Measurements from ENCODE around the gene GPR85. TPM values are rescaled to one million over a fixed set of nuclear protein-coding genes. Genes with fewer than 3 reads are reported as not detected.
"Not testable (repeated sequence)": the region's sequence is repeated elsewhere in the genome, so short reads cannot be mapped to it uniquely, and the experiment has no call there.

GPR85 gene
- total RNA-seq, 1 donor from 2014 or later, result 2.9 TPM

DNA sequence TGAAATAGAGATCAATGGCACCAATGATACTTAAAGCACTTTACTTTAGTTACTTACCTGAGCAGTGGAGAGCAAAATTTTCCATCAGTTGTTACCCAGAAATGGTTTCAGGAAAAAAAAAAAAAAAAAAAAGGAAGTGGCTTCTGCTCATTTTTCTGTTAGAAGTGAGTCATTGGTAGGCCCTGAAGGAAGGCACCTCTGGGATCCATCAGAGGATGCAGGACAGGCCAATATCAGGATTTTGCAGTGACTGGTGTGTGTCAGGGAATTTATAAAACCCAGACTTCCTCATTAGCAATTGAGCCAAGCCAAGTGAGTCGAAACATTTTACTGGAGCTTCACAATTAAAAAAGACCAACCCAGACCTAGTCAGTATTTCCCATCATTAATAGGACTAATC is 34.0 kb upstream of the GPR85 start:
- intact Hi-C loops (cut with DNase I), result no loop called here
- ATAC-seq, result no peak
- Histone ChIP-seq H3K4me3 (no peak overlapping the region), H3K9me3 (no peaks in the 10 kb centered on the region), H3K27me3 (no peaks in the 10 kb centered on the region), H3K36me3 (peaks cover 9% of the 10 kb centered on the region), H3K27ac (no peak overlapping the region), H3K4me1 (peaks cover 4% of the 10 kb centered on the region)
- no peak for TF ChIP-seq CTCF (IDR thresholded peaks at IDR 0.05)
- DNase-seq, result no peak

DNA sequence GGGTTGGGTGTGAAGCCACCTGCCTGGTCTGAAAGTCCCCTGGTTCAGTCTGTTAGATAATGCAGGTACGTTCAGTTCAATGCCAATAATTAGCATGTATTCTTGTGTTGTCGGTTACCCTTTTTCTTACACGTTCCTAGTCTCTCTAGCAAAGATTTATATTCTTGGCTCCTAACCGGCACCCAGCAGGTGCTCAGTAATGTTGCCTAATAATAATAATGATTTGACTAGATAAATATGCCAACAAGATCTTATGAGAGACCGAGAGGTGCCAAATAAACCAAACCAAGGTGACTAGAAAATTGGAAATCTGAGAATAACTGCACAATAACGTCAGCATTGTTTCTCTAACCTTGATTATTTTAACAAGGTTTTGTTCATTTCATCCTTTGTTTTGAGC is 32.8 kb upstream of the GPR85 start:
- Histone ChIP-seq H3K4me3 (no peak overlapping the region), H3K27ac (no peak overlapping the region), H3K36me3 (peaks cover 10% of the 10 kb centered on the region), H3K4me1 (peaks cover 4% of the 10 kb centered on the region), H3K9me3 (no peaks in the 10 kb centered on the region), H3K27me3 (no peaks in the 10 kb centered on the region)
- ATAC-seq, result no peak
- intact Hi-C loops (cut with DNase I), result no loop called here
- no peak for TF ChIP-seq CTCF (IDR thresholded peaks at IDR 0.05)
- DNase-seq, result no peak

- intact Hi-C loops (cut with DNase I), result no loop called here
- Histone ChIP-seq H3K36me3 (peaks cover 10% of the 10 kb centered on the region), H3K27me3 (no peaks in the 10 kb centered on the region)
Measured at GRCh38 chr7:113118074-113118959, 31.7 kb upstream of the GPR85 start, which contains the start of gene SMIM30. TSS of gene SMIM30 (minus strand) at chr7:113118554. CDS start at chr7:113117578, 976 bp downstream.

GRCh38 chr7:113117374-113117774 is 30.7 kb upstream of the GPR85 start:
- H3K27me3 ChIP-seq; DNase-seq; intact Hi-C loops (cut with DNase I); H3K4me1 ChIP-seq; H3K9me3 ChIP-seq: not testable (repeated sequence)
- H3K27ac ChIP-seq, result peak overlapping the region; percentile 83
- peak; percentile 51 for ATAC-seq
- peaks cover 10% of the 10 kb centered on the region for H3K36me3 ChIP-seq
- peak overlapping the region; percentile 76 for H3K4me3 ChIP-seq

More at GRCh38 chr7:113118074-113118959, 31.7 kb upstream of the GPR85 start, which contains the start of gene SMIM30:
- Histone ChIP-seq H3K4me1 (peaks cover 4% of the 10 kb centered on the region), H3K4me3 (peak within 1 kb of the TSS; percentile 76), H3K27ac (peak within 1 kb of the TSS; percentile 83), H3K9me3 (no peaks in the 10 kb centered on the region)
- peak; percentile 7 for TF ChIP-seq CTCF (IDR thresholded peaks at IDR 0.05)
- DNase-seq (peak; percentile 95), ATAC-seq (peak; percentile 100)

- no peak for ATAC-seq
- no peak for TF ChIP-seq CTCF (IDR thresholded peaks at IDR 0.05)
- Histone ChIP-seq H3K9me3 (no peaks in the 10 kb centered on the region), H3K27ac (no peak overlapping the region), H3K4me1 (peaks cover 4% of the 10 kb centered on the region), H3K27me3 (no peaks in the 10 kb centered on the region), H3K4me3 (no peak overlapping the region), H3K36me3 (peaks cover 10% of the 10 kb centered on the region)
- no peak for DNase-seq
- intact Hi-C loops (cut with DNase I), result no loop called here
Measured at GRCh38 chr7:113113912-113114311, 27.3 kb upstream of the GPR85 start.

GRCh38 chr7:113109718-113110117 is 23.1 kb upstream of the GPR85 start:
- no peaks in the 10 kb centered on the region for H3K27me3 ChIP-seq
- DNase-seq, result no peak
- H3K9me3 ChIP-seq, result no peaks in the 10 kb centered on the region
- H3K4me3 ChIP-seq, result no peak overlapping the region
- H3K27ac ChIP-seq, result no peak overlapping the region
- TF ChIP-seq CTCF (IDR thresholded peaks at IDR 0.05), result no peak
- H3K4me1 ChIP-seq, result no peaks in the 10 kb centered on the region
- no peak for ATAC-seq
- H3K36me3 ChIP-seq, result no peaks in the 10 kb centered on the region
- intact Hi-C loops (cut with DNase I), result no loop called here

Data from upper lobe of right lung (tissue), 1 donor.